GM12878 (cell line): ENCODE results near the gene ERP44. TPM values are rescaled to one million over a fixed set of nuclear protein-coding genes. Genes with fewer than 3 reads are reported as not detected.

Source experiments
- ATAC-seq: fragments of 200-7000 bp; cut with Tn5 transposase; 3 replicates; pipeline ENCODE4 v1.9.1; 2020; ENCODE audit warnings: mild to moderate bottlenecking, moderate library complexity
- BruUV-seq: library from RNA; stranded (reverse); fragments of 400-500 nt; replicated peaks from 2 replicates; lab custom pipeline; 2021; lab: Mats Ljungman, UMichigan
- CTCF ChIA-PET: fragments of 300-600 bp; sonication (Branson Sonifier 250); formaldehyde crosslinking; extraction: SDS; loops from one replicate; lab custom pipeline; 2021; ENCODE audit warnings: inconsistent platforms; lab: Yijun Ruan, JAX
- POLR2A ChIA-PET: fragments of 350-600 bp; formaldehyde crosslinking; extraction: SDS; loops from one replicate; lab custom pipeline; 2021; ENCODE audit warnings: inconsistent platforms; lab: Charles Lee
- RAD21 ChIA-PET: fragments of 300-600 bp; sonication (Branson Sonifier 250); formaldehyde crosslinking; loops from one replicate; lab custom pipeline; 2023; ENCODE audit warnings: antibody characterized with exemption; ENCODE audit not compliant: unreplicated experiment; lab: Charles Lee
- SMC1A ChIA-PET: fragments of 300-600 bp; sonication (Branson Sonifier 250); formaldehyde crosslinking; loops from one replicate; lab custom pipeline; 2023; ENCODE audit not compliant: unreplicated experiment, uncharacterized antibody; lab: Charles Lee
- DNase-seq: peaks from one replicate; pipeline ENCODE4 v3.0.0-alpha.2; 2011; ENCODE audit warnings: low read depth, low spot score
- FAIRE-seq: peaks from 3 replicates; lab custom pipeline; 2011; peaks lifted over from hg19 to GRCh38; lab: Jason Lieb, UNC
- H2AFZ ChIP-seq: 2 replicates; pipeline ENCODE4 v1.6.0; 2011; ENCODE audit warnings: low read depth, low read length, control low read depth; ENCODE audit not compliant: control insufficient read depth
- H3K27ac ChIP-seq: 2 replicates; pipeline ENCODE4 v1.5.1; 2011; ENCODE audit warnings: control low read depth; ENCODE audit not compliant: control insufficient read depth, insufficient read depth
- H3K27me3 ChIP-seq, 2 experiments: replicated peaks in 1 of 2; 2 replicates each; pipeline versions ENCODE4 v1.6.0 to v1.6.1; 2011; ENCODE audit warnings: low read length in 1 of 2; ENCODE audit not compliant: control insufficient read depth in 2 of 2, insufficient read depth in 2 of 2
- H3K36me3 ChIP-seq, 2 experiments: 2 replicates each; pipeline ENCODE4 v1.5.1; 2011; ENCODE audit warnings: low read length in 1 of 2; ENCODE audit not compliant: control insufficient read depth in 2 of 2, insufficient read depth in 2 of 2
- H3K4me1 ChIP-seq: 2 replicates; pipeline ENCODE4 v1.6.1; 2011; ENCODE audit warnings: mild to moderate bottlenecking, low read length, moderate library complexity, mixed read lengths; ENCODE audit not compliant: control insufficient read depth, insufficient read depth
- H3K4me2 ChIP-seq: 2 replicates; pipeline ENCODE4 v1.6.0; 2011; ENCODE audit warnings: control low read depth; ENCODE audit not compliant: control insufficient read depth, insufficient read depth
- H3K4me3 ChIP-seq: fragments of 200-600 bp; sonication (generic); 2 replicates; pipeline ENCODE4 v1.5.1; 2016
- H3K79me2 ChIP-seq: 2 replicates; pipeline ENCODE4 v1.6.0; 2011; ENCODE audit warnings: low read length; ENCODE audit not compliant: control insufficient read depth, insufficient read depth
- H3K9ac ChIP-seq: 2 replicates; pipeline ENCODE4 v1.8.0; 2011; ENCODE audit warnings: low read length, control low read depth, mixed read lengths; ENCODE audit not compliant: control insufficient read depth, insufficient read depth
- H3K9me3 ChIP-seq: replicated peaks from 3 replicates; pipeline ENCODE4 v1.5.1; 2011; ENCODE audit warnings: mild to moderate bottlenecking, low read length; ENCODE audit not compliant: control insufficient read depth, insufficient read depth
- H4K20me1 ChIP-seq: 2 replicates; pipeline ENCODE4 v1.6.0; 2011; ENCODE audit not compliant: control insufficient read depth, insufficient read depth
- BACH1 ChIP-seq: fragments of 450-650 bp; IDR thresholded peaks from 2 replicates; pipeline ENCODE4 v1.6.1; 2017; ENCODE audit warnings: mild to moderate bottlenecking, borderline replicate concordance
- BCL11A ChIP-seq: IDR thresholded peaks from 2 replicates; pipeline ENCODE4 v1.6.1; 2011; ENCODE audit warnings: low read depth, low read length
- CBX5 ChIP-seq: sonication (generic); IDR thresholded peaks from 2 replicates; pipeline ENCODE4 v1.6.1; 2016; ENCODE audit warnings: low read depth, moderate library complexity, mild to moderate bottlenecking, inconsistent platforms
- CHD2 ChIP-seq: IDR thresholded peaks from 2 replicates; pipeline ENCODE4 v1.6.1; 2011; ENCODE audit warnings: low read depth, low read length, improper control_type of control experiment, borderline replicate concordance
- CREB1 ChIP-seq: IDR thresholded peaks from 2 replicates; pipeline ENCODE4 v1.6.1; 2012; ENCODE audit warnings: low read depth, mild to moderate bottlenecking, inconsistent platforms
- CTCF ChIP-seq, 3 experiments: IDR thresholded peaks in 2 of 3; conservative IDR thresholded peaks in 1 of 3; 2 replicates each; pipeline ENCODE4 v1.5.1; 2011; ENCODE audit warnings: low read depth in 3 of 3, low read length in 3 of 3, mild to moderate bottlenecking in 3 of 3, control low read depth in 2 of 3, moderate library complexity in 2 of 3, inconsistent platforms in 1 of 3, mixed read lengths in 1 of 3; ENCODE audit not compliant: control insufficient read depth in 2 of 3, insufficient read depth in 1 of 3; ENCODE audit errors: extremely low read depth in 1 of 3
- FOXM1 ChIP-seq: IDR thresholded peaks from 2 replicates; pipeline ENCODE4 v1.6.1; 2012; ENCODE audit warnings: low read depth, mild to moderate bottlenecking, inconsistent platforms, low read length, moderate library complexity
- HDGF ChIP-seq: fragments of 450-650 bp; IDR thresholded peaks from 2 replicates; pipeline ENCODE4 v1.6.1; 2016; ENCODE audit warnings: antibody characterized with exemption
- HSF1 ChIP-seq: fragments of 150-350 bp; IDR thresholded peaks from 2 replicates; pipeline ENCODE4 v1.6.1; 2014; ENCODE audit warnings: mild to moderate bottlenecking, low read depth, low read length
- KDM1A ChIP-seq: fragments of 200-600 bp; sonication (generic); IDR thresholded peaks from 2 replicates; pipeline ENCODE4 v1.6.1; 2016; ENCODE audit warnings: borderline replicate concordance
- MTA2 ChIP-seq: fragments of 450-650 bp; IDR thresholded peaks from 2 replicates; pipeline ENCODE4 v1.6.1; 2016; ENCODE audit warnings: low read depth, mild to moderate bottlenecking, moderate library complexity
- NBN ChIP-seq: fragments of 450-650 bp; IDR thresholded peaks from 2 replicates; pipeline ENCODE4 v1.6.1; 2016
- NFXL1 ChIP-seq: fragments of 450-650 bp; IDR thresholded peaks from 2 replicates; pipeline ENCODE4 v1.6.1; 2017; ENCODE audit warnings: antibody characterized with exemption, mild to moderate bottlenecking, borderline replicate concordance
- NR2C1 ChIP-seq: fragments of 450-650 bp; IDR thresholded peaks from 2 replicates; pipeline ENCODE4 v1.6.1; 2017; ENCODE audit warnings: antibody characterized with exemption, mild to moderate bottlenecking, moderate library complexity
- PML ChIP-seq: IDR thresholded peaks from 2 replicates; pipeline ENCODE4 v1.6.1; 2012; ENCODE audit warnings: low read length, inconsistent platforms
- RAD21 ChIP-seq: IDR thresholded peaks from 2 replicates; pipeline ENCODE4 v1.6.1; 2011; ENCODE audit warnings: mild to moderate bottlenecking, low read depth, low read length, moderate library complexity; ENCODE audit not compliant: insufficient read depth
- SMAD5 ChIP-seq: IDR thresholded peaks from 2 replicates; pipeline ENCODE4 v1.6.1; 2016; ENCODE audit warnings: antibody characterized with exemption, low read depth
- SMARCA5 ChIP-seq: fragments of 450-650 bp; IDR thresholded peaks from 2 replicates; pipeline ENCODE4 v1.6.1; 2017; ENCODE audit warnings: mild to moderate bottlenecking
- SPI1 ChIP-seq: IDR thresholded peaks from 2 replicates; pipeline ENCODE4 v1.6.1; 2011; ENCODE audit warnings: low read depth, mild to moderate bottlenecking, low read length, moderate library complexity, borderline replicate concordance; ENCODE audit not compliant: insufficient read depth
- TARDBP ChIP-seq: IDR thresholded peaks from 2 replicates; pipeline ENCODE4 v1.6.1; 2016; ENCODE audit warnings: borderline replicate concordance
- ZNF217 ChIP-seq: fragments of 450-650 bp; IDR thresholded peaks from 2 replicates; pipeline ENCODE4 v1.6.1; 2017; ENCODE audit warnings: antibody characterized with exemption, mild to moderate bottlenecking
- WGBS: methylation state at CpG from one replicate; pipeline ENCODE4 v1.1.6; 2016; ENCODE audit warnings: low lambda C conversion rate; ENCODE audit not compliant: insufficient replicate concordance, insufficient coverage; ENCODE audit errors: missing lambda C conversion rate; 5-methylcytosine and 5-hydroxymethylcytosine counted together
- in situ Hi-C: fragments of 300-500 bp; cut with MboI; formaldehyde crosslinking; loops from 9 replicates; pipeline ENCODE4 v1.14.3; 2018; ENCODE audit warnings: mixed read lengths
- intact Hi-C: fragments of 100-400 bp; cut with micrococcal nuclease; formaldehyde crosslinking; loops from one replicate; pipeline ENCODE4 v1.14.2; 2022; ENCODE audit not compliant: unreplicated experiment
- polyA plus RNA-seq, 11 experiments: library from polyadenylated mRNA; depleted of rRNA in 4 of 11; unstranded in 6 of 11; stranded (reverse) in 5 of 11; fragments of >200 nt; fragmentation: Nextera tagmentation in 4 of 11; fragmentation: Illumina TruSeq in 1 of 11; extraction: Ambion mirVana in 4 of 11; extraction: Trizol in 1 of 11; gene quantifications; 1 replicate in 1 of 11; 2 replicates in 10 of 11; pipeline versions ENCODE4 v1.2.1 to v1.2.3, GENCODE V29; 2011 to 2016; ENCODE audit warnings: inconsistent platforms in 2 of 11, missing spikeins in 2 of 11, low read depth in 1 of 11
- total RNA-seq, 4 experiments: library from RNA; depleted of rRNA in 3 of 4; stranded (reverse); fragments of >200 nt in 3 of 4; fragmentation: Illumina TruSeq in 1 of 4; extraction: Trizol in 1 of 4; gene quantifications; 2 replicates each; pipeline versions ENCODE4 v1.2.1 to v1.2.3, GENCODE V29; 2013 to 2021

ERP44 gene
- total and polyA plus RNA-seq, 10 of the 15 experiments (the other 5 are each of a cell fraction or from before 2014, with no cell fraction given), result 11.5 to 52.4 (median 20.2) TPM

- Histone ChIP-seq H3K79me2 (peaks cover 13% of the 10 kb centered on the region), H3K36me3 (peaks cover 1 to 8% of the 10 kb centered on the region in 2 experiments; a peak in 3 of 4 replicates), H4K20me1 (no peaks in the 10 kb centered on the region), H3K4me1 (peaks cover 29% of the 10 kb centered on the region), H3K27ac (peak overlapping the region; percentile 57), H3K27me3 (no peaks in the 10 kb centered on the region), H3K4me3 (peak overlapping the region; percentile 34; the same call in 1 of the 2 replicates), H2AFZ (no peak overlapping the region), H3K4me2 (peak overlapping the region; percentile 80), H3K9me3 (no peaks in the 10 kb centered on the region), H3K9ac (no peak overlapping the region)
- SMC1A ChIA-PET, result interaction anchor here (0.8 to 3.4 kb wide), 13 partner anchors 13 to 160 kb away, joined by 3 to 45 read pairs (median 4); no protein-coding TSS in a partner anchor
- peak; percentile 91 for ATAC-seq
- CTCF ChIA-PET, result interaction anchor here (0.5 to 1.6 kb wide), 8 partner anchors 8 to 160 kb away, joined by 3 to 4 read pairs (median 3); no protein-coding TSS in a partner anchor
- POLR2A ChIA-PET, result interaction anchor here (0.7 to 1.2 kb wide), 3 partner anchors 26 to 35 kb away, joined by 3 to 4 read pairs (median 3); no protein-coding TSS in a partner anchor
- peak; percentile 95 for FAIRE-seq
- peak; percentile 78 for DNase-seq
- no TSS peak for BruUV-seq
- RAD21 ChIA-PET, result interaction anchor here (1.0 to 4.4 kb wide), 6 partner anchors 22 to 877 kb away, joined by 3 to 38 read pairs (median 3); no protein-coding TSS in a partner anchor
- in situ Hi-C loops (no loop called here), intact Hi-C loops (loop anchor here (2.0 to 5.0 kb wide), 2 partner anchors 24 to 38 kb away; partner anchors contain the start of genes ERP44 and INVS)
- 13% methylated on average over 4 of the region's 4 CpGs for WGBS
- TF ChIP-seq HSF1 (no peak), NR2C1 (no peak), RAD21 (0 out of 2 replicates have a peak, but pooled peaks have one; percentile 11), BACH1 (peak; percentile 34; the same call in 1 of the 2 replicates), NFXL1 (no peak), SPI1 (peak; percentile 89), BCL11A (peak; percentile 70; the same call in 1 of the 2 replicates), SMARCA5 (peak; percentile 27; the same call in 1 of the 2 replicates), PML (no peak), MTA2 (peak; percentile 79), CREB1 (0 out of 2 replicates have a peak, but pooled peaks have one; percentile 57), CHD2 (peak; percentile 57; the same call in 1 of the 2 replicates), FOXM1 (peak; percentile 96), HDGF (no peak), NBN (peak; percentile 61), TARDBP (no peak), KDM1A (no peak), ZNF217 (peak; percentile 93), CTCF (IDR thresholded peaks at IDR 0.05 in 2 of 3, conservative IDR thresholded peaks at IDR 0.05 in 1 of 3; ENCODE audit: control insufficient read depth in 2 of 3, extremely low read depth in 1 of 3, insufficient read depth in 1 of 3, low read depth in 3 of 3, low read length in 3 of 3) (no peak), SMAD5 (no peak), CBX5 (peak; percentile 65; the same call in 1 of the 2 replicates)
These were observed 39.9 kb downstream of the ERP44 start for GRCh38 chr9:100058699-100059579.
